Glutamatergic neuron (in vitro differentiated cells): ENCODE data around the gene NFKBIB. TPM values are rescaled to one million over a fixed set of nuclear protein-coding genes. Genes with fewer than 3 reads are reported as not detected.

Experiments used
- DNase-seq: peaks from one replicate; pipeline ENCODE4 v3.0.0; 2022
- H3K27ac Mint-ChIP-seq: one replicate; pipeline ENCODE4 v1.8.0; 2020; ENCODE audit warnings: mild to moderate bottlenecking, mixed read lengths, inconsistent platforms; ENCODE audit not compliant: unreplicated experiment
- H3K27me3 Mint-ChIP-seq: one replicate; pipeline ENCODE4 v1.8.0; 2020; ENCODE audit warnings: mild to moderate bottlenecking, moderate library complexity, mixed read lengths, inconsistent platforms; ENCODE audit not compliant: unreplicated experiment
- H3K36me3 Mint-ChIP-seq: one replicate; pipeline ENCODE4 v1.8.0; 2020; ENCODE audit warnings: mild to moderate bottlenecking, mixed read lengths, inconsistent platforms; ENCODE audit not compliant: unreplicated experiment
- H3K4me1 Mint-ChIP-seq: one replicate; pipeline ENCODE4 v1.8.0; 2020; ENCODE audit warnings: mild to moderate bottlenecking, low read depth, mixed read lengths, inconsistent platforms; ENCODE audit not compliant: unreplicated experiment
- H3K4me3 Mint-ChIP-seq: one replicate; pipeline ENCODE4 v1.8.0; 2020; ENCODE audit warnings: mild to moderate bottlenecking, mixed read lengths, inconsistent platforms; ENCODE audit not compliant: unreplicated experiment
- H3K9me3 Mint-ChIP-seq: one replicate; pipeline ENCODE4 v1.8.0; 2020; ENCODE audit warnings: mild to moderate bottlenecking, moderate library complexity, mixed read lengths, inconsistent platforms; ENCODE audit not compliant: unreplicated experiment
- total RNA-seq: library from RNA; stranded (reverse); fragmentation: NEBNext Ultra II Directional; extraction: Animal tissue kit (Norgen Biotek cat#: 25700); gene quantifications from one replicate; pipeline ENCODE4 v1.2.1, GENCODE V29; 2021; ENCODE audit not compliant: unreplicated experiment
- TF ChIP-seq, protein P1 (sequence below): fragments of 200-600 bp; sonication (generic); IDR thresholded peaks from one replicate; pipeline ENCODE4 v1.5.0; 2021; ENCODE audit not compliant: partially characterized antibody, unreplicated experiment

NFKBIB gene
- total RNA-seq, 1 donor from 2014 or later = 12.8 TPM

GRCh38 chr19:38890686-38891085 is 9.1 kb upstream of the NFKBIB start:
- TF ChIP-seq, protein P1, sequence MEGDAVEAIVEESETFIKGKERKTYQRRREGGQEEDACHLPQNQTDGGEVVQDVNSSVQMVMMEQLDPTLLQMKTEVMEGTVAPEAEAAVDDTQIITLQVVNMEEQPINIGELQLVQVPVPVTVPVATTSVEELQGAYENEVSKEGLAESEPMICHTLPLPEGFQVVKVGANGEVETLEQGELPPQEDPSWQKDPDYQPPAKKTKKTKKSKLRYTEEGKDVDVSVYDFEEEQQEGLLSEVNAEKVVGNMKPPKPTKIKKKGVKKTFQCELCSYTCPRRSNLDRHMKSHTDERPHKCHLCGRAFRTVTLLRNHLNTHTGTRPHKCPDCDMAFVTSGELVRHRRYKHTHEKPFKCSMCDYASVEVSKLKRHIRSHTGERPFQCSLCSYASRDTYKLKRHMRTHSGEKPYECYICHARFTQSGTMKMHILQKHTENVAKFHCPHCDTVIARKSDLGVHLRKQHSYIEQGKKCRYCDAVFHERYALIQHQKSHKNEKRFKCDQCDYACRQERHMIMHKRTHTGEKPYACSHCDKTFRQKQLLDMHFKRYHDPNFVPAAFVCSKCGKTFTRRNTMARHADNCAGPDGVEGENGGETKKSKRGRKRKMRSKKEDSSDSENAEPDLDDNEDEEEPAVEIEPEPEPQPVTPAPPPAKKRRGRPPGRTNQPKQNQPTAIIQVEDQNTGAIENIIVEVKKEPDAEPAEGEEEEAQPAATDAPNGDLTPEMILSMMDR = no peak
- H3K4me1 Mint-ChIP-seq = no peaks in the 10 kb centered on the region
- no peaks in the 10 kb centered on the region for H3K36me3 Mint-ChIP-seq
- no peaks in the 10 kb centered on the region for H3K9me3 Mint-ChIP-seq
- H3K4me3 Mint-ChIP-seq = no peak overlapping the region
- DNase-seq = no peak
- no peaks in the 10 kb centered on the region for H3K27me3 Mint-ChIP-seq
- H3K27ac Mint-ChIP-seq = no peak overlapping the region

- no peak for DNase-seq
- H3K36me3 Mint-ChIP-seq = no peaks in the 10 kb centered on the region
- peak overlapping the region; percentile 55 for H3K27ac Mint-ChIP-seq
- H3K4me1 Mint-ChIP-seq = no peaks in the 10 kb centered on the region
- peaks cover 2% of the 10 kb centered on the region for H3K9me3 Mint-ChIP-seq
- H3K4me3 Mint-ChIP-seq = no peak overlapping the region
- no peaks in the 10 kb centered on the region for H3K27me3 Mint-ChIP-seq
- TF ChIP-seq, protein P1 = no peak
Observed at GRCh38 chr19:38891771-38892170, 8.0 kb upstream of the NFKBIB start.

DNA sequence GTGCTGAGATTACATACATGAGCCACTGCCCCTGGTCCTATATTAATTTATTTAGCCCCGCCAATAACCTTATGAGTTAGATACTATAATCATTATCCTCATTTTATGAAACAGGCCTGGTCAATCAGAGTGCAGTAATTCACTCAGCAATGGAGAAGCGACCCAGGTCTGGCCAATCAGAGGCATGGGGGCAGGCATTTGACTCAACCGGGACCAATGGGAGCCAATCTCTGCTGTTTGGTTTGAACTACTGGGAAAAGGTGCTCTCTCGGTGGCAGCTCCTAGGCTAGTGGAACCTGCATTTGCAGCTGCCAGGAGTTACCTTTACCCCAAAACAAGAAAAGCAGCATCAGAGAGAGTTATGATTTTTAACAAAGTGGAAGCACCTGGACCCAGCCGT is 6.9 kb upstream of the NFKBIB start:
- DNase-seq = no peak

DNA sequence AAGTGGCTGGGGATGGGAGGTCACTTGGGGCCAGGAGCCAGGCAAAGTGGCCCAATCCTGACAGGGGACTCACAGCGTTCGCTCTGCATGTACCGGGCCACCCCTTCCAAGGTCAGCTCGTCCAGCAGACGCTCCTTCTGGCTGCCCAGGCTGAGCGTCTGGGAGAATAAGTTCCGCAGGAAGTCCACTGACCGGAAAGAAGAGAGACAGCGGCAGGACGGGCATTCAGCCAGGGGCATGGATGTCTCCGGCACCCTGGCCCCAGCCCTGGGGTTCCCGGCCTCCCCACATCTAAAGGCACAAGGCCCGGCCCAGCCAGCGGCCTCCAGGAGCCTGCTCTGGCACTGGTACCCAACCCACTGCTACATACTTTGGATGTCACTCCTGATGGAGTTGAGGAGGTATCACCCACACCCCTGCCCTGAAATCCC is 6.4 kb upstream of the NFKBIB start:
- Mint-ChIP-seq H3K36me3 (no peaks in the 10 kb centered on the region), H3K27me3 (peaks cover 2% of the 10 kb centered on the region), H3K4me3 (no peak overlapping the region), H3K27ac (no peak overlapping the region), H3K9me3 (peaks cover 2% of the 10 kb centered on the region), H3K4me1 (peaks cover 8% of the 10 kb centered on the region)
- TF ChIP-seq, protein P1 = no peak
- no peak for DNase-seq

More for the DNA sequence above, 6.9 kb upstream of the NFKBIB start:
- TF ChIP-seq, protein P1 = no peak
- Mint-ChIP-seq H3K27me3 (peaks cover 2% of the 10 kb centered on the region), H3K4me3 (no peak overlapping the region), H3K9me3 (peaks cover 2% of the 10 kb centered on the region), H3K4me1 (peaks cover 7% of the 10 kb centered on the region), H3K27ac (no peak overlapping the region), H3K36me3 (no peaks in the 10 kb centered on the region)

DNA sequence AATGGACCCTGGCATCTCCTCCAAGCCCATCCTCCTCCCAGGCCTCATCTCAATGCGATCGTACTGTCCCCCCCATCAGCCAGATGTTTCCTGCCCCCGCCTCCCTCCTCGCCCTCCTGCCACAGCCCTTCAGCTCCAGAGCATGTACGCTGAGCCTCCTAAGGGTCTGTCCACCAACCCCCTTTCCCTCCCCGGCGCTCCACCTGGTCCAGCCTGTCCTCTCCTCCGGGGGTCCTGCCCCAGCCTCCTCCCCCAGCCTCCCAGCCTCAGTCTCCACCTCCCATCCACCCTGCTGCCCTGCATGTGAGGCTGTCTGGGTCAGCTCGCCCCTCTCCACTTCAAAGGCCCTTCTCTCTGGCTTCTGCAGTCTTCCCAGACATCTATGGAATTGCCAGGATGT is 4.8 kb upstream of the NFKBIB start:
- no peak overlapping the region for H3K4me3 Mint-ChIP-seq
- H3K9me3 Mint-ChIP-seq = peaks cover 6% of the 10 kb centered on the region
- peaks cover 12% of the 10 kb centered on the region for H3K4me1 Mint-ChIP-seq
- peaks cover 4% of the 10 kb centered on the region for H3K27me3 Mint-ChIP-seq
- H3K27ac Mint-ChIP-seq = no peak overlapping the region
- no peak for DNase-seq
- no peaks in the 10 kb centered on the region for H3K36me3 Mint-ChIP-seq
- TF ChIP-seq, protein P1 = no peak
